Activated CD8-positive, alpha-beta memory T cell treated with anti-CD3 and anti-CD28 coated beads, Interleukin-2, amount 50 U/mL, for 24 hours (primary cell): ENCODE data around the gene TNC.

ENCODE experiments used
- DNase-seq: peaks from one replicate; pipeline ENCODE4 v3.0.0-alpha.2; 2020; ENCODE audit errors: extremely low read depth

The TNC gene

GRCh38 chr9:115117999-115118878 is at the start of gene TNC:
TNC (minus strand) TSS chr9:115118157; CDS start chr9:115091018, 27,139 bp downstream.
- no peak for DNase-seq

DNA sequence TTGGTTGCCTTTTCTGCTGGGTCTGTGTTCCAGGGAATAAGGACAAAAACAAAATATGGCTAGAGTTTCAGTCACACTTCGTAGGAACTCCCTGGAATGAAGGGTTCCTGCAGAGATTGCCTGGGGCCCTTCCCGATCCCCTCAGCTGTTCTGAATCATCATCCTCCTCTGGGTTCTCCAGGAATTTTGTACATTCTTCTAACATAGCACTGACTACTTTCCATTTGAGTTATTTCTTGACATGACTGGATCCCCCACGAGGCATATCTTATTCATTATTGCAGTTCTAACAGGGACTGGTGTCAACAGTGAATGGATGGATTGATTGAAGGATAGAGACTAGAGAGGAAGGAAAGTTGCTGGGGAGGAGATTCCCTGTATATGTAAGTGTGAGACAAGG is 49.2 kb upstream of the TNC start:
- no peak for DNase-seq

- DNase-seq, result no peak
These were observed 47.3 kb upstream of the TNC start for GRCh38 chr9:115165233-115165632.

GRCh38 chr9:115164511-115164974 is 46.6 kb upstream of the TNC start:
- no peak for DNase-seq

DNA sequence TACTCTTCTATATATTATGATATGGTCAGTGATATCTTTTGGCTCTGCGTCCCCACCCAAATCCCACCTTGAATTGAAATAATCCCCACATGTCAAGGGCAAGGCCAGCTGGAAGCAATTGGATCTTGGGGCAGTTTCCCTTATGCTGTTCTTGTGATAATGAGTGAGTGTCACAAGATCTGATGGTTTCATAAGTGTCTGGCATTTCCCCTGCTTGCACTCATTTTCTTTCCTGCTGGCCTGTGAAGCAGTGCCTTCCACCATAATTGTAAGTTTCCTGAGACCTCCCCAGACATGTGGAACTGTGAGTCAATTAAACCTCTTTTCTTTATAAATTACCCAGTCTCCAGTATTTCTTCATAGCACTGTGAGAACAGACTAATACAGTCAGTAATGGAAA is 45.0 kb upstream of the TNC start:
- no peak for DNase-seq

GRCh38 chr9:115161446-115161845 is 43.5 kb upstream of the TNC start:
- no peak for DNase-seq

DNA sequence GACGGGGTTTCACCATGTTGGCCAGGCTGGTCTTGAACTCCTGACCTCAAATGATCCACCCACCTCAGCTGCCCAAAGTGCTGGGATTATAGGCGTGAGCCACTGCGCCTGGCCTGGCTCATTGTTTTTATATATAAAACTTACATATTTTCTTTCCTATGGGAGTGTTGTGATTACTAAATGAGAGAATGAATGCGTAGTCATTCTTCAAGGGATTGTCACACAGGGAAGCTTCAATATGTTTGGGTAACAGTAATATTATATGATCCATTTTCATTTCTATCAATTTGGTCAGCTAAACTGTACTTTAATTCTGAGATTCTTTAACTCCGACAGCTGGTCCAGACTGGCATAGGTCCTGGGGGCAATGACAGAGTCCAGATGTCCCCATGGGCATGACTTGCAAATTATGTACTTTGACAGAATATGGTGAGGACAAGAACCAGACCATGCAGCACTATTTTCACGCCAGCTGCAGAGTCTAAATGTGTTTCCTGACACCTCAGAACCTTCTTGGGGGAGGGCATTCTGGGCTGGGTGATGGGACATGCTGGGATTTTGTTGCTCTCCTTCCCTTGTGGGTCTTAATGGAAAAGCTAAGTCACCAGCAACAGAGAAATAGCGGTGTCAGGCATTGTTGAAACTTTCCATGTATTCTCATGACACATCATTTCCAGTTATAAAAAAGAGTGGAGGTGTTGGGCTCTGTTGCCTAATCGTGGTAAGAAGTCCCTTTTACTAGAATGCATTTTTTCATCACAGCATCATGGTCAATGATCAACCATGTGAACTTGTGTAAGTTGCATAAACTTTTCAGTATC is 40.9 kb upstream of the TNC start:
- no peak for DNase-seq

DNA sequence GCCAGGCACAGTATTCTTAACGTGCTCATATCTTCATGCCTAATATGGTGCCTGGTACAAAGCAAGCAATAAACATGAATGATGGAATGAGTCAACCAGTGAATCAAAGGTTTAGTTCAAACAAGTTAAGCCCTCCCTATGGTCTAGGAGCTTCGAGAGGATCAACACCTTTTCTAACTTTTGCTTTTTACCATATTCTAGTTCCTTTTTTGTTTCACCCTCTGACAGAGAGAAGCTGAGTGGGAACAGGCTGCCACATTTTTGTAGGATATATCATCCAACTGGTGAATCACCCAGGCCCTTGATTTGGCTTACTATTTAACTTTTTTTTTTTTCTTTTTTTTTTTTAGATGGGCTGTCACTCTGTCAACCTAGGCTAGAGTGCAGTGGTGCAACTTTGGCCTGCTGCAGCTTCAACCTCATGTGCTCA is 39.3 kb upstream of the TNC start:
- no peak for DNase-seq

DNA sequence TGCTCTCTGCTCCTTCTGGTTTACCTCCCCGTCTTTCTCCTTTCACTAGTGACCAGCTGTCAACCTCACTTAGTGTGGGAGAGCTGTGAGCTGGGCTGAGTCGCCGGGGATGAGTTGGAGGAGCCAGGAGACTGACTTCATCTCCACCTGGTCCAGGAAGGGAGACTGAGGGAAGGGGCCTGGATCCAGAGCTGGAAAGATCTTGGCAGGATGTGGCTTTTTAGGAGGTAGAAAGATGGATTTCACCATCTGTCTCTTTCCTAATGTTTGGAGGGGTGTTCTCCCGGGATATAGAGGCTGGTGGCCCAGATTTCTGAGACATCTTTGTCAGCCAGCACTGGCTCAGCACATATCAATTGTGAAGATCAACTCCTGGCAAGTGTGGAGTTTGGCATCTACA is 37.1 kb upstream of the TNC start:
- DNase-seq, result no peak

GRCh38 chr9:115154617-115155016 is 36.7 kb upstream of the TNC start:
- DNase-seq, result no peak

DNA sequence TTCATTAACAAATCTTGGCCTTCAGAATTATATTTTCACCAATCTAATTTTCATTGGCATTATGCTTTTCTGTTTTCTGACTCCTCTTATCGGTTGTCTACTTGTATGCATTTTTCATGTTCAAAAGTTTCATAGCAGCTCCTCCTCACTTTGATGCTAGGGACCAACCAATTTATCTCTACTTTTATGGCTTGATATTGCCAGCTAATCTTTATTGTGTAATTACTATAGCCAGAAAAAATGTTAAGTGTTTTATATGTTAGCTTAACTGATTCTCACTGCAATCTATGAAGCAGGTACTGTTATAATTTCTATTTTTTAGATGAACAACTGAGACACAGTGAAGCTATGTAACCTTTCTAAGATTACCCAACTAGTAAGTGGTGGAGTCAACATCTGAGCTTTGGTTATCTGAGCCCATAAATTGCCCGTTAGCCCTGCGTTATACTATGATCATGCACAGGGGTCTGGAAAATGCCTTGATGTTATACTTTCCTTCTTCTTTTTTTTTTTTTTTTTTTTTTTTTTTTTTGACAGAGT is 34.4 kb upstream of the TNC start:
- no peak for DNase-seq

GRCh38 chr9:115148721-115149120 is 30.8 kb upstream of the TNC start:
- DNase-seq, result no peak

- no peak for DNase-seq
These were observed 28.6 kb upstream of the TNC start for GRCh38 chr9:115146581-115147021.

DNA sequence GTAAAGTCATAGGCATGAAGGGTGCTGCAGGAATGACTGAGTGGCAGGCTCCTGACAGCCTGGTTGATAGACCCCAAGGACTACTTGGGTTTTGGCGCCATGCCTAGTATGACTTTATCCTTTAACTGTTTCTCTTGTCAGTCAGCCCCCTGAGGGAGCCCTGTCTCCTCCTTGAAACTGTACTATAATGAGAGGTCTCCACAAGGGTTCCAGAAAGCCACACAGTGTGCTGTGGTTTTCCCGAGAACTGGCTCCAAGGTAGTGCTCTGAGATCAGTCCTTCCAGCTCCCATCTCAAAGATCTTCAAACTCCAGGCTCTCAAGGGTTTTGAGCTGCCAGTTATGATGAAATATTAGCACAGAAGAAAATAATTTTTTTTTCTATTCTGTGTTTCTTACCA is 26.7 kb upstream of the TNC start:
- no peak for DNase-seq

GRCh38 chr9:115143689-115144088 is 25.7 kb upstream of the TNC start:
- no peak for DNase-seq

DNA sequence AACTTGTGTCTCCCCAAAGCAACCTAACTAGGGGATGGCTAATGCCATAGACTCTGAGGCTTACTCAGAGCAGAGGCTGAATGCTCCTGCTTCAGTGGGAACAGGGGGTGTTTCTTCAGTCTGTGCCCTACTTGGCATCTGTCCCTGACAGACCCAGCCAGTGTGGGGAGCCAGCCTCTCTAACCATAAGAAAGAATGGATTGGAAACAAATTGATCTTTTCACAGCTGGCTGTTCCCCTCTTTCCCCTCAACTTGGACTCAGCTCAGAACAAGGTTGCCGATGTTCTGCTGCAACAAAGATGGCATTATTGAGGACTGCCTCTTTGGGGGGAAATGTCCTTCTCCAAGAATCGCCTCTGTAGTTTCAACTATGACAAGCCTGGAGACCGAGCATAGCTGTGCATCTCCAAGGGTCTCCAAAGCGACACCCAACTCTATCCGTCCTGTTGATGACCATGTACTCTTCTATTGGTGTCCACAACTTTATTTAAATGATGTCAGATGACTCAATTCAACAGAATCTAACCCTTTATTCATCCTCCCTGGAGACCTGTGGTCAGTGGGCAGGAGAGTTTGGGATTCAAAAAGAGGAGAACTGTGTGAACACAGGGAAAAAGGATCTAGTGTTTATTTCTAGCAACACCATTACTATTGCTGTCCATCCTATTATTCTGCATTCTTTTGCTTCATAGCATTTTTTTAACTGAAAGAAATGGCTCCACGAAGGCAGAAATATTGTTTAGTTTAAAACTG is 24.7 kb upstream of the TNC start:
- no peak for DNase-seq

DNA sequence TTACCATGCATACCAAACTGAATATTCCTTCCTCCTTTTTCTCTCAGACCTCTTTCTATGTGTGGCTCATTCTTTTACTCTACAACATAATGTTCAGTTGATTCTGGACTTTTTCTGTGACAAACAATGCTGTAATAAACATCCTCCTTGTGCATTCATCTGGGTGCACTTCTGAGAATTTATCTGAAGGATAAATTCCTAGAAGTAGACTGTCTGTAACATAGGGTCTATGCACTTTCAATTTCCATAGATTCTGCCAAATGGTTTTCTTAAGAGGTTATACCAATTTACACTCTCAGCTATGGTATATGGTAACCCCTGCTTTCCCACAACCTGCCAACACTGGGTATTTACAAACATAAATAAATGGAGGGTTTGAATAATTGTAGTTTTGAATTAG is 24.1 kb upstream of the TNC start:
- no peak for DNase-seq

- no peak for DNase-seq
These were observed 23.7 kb upstream of the TNC start for GRCh38 chr9:115141612-115142011.

GRCh38 chr9:115138151-115138550 is 20.2 kb upstream of the TNC start:
- no peak for DNase-seq

- no peak for DNase-seq
These were observed 19.6 kb upstream of the TNC start for GRCh38 chr9:115137526-115137925.
